ENCODE results near the gene EYS.

- no peak for TF ChIP-seq GATA2 (IDR thresholded peaks at IDR 0.05; ENCODE audit: low read depth, low read length)
- TF ChIP-seq GATA3 (IDR thresholded peaks at IDR 0.05; ENCODE audit: low read depth, low read length), result no peak
Measured at GRCh38 chr6:64733433-64733832, 973.6 kb downstream of the EYS start.

All from SH-SY5Y (cell line).